Measurements from ENCODE around the gene NEURL1.
A peak's percentile ranks its signal among the peaks of the same experiment; 100 is the strongest.

Gene NEURL1

DNA sequence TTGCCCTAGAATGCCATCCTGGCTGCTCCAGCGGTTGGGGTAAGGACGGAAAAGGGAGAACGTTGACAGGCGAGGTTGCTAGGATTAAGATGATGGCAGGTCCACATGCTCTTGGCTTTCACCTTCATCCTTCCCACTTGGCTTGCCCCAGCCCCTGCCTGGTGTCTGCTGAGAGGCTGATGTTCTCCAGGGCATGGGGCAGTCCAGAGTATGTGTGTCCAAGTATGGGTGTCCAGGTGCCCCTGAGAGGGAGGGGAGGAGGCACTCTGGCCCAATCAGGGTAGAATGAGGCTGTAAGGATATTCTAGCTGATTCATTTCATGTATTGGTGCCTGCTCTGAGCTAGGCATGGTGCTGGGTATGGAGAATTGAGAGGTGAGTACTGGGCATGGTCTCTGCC lies 12.6 kb downstream of the NEURL1 start:
- peak; percentile 8 for DNase-seq (ENCODE audit: low spot score)
- TF ChIP-seq, protein P1, sequence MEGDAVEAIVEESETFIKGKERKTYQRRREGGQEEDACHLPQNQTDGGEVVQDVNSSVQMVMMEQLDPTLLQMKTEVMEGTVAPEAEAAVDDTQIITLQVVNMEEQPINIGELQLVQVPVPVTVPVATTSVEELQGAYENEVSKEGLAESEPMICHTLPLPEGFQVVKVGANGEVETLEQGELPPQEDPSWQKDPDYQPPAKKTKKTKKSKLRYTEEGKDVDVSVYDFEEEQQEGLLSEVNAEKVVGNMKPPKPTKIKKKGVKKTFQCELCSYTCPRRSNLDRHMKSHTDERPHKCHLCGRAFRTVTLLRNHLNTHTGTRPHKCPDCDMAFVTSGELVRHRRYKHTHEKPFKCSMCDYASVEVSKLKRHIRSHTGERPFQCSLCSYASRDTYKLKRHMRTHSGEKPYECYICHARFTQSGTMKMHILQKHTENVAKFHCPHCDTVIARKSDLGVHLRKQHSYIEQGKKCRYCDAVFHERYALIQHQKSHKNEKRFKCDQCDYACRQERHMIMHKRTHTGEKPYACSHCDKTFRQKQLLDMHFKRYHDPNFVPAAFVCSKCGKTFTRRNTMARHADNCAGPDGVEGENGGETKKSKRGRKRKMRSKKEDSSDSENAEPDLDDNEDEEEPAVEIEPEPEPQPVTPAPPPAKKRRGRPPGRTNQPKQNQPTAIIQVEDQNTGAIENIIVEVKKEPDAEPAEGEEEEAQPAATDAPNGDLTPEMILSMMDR (IDR thresholded peaks at IDR 0.05; ENCODE audit: borderline replicate concordance, control extremely low read depth, extremely low read depth, insufficient read depth, missing control alignments) = no peak
- in situ Hi-C loops (cut with MboI; ENCODE audit: low sequenced_read_pairs, unreplicated experiment) = no loop called here

DNA sequence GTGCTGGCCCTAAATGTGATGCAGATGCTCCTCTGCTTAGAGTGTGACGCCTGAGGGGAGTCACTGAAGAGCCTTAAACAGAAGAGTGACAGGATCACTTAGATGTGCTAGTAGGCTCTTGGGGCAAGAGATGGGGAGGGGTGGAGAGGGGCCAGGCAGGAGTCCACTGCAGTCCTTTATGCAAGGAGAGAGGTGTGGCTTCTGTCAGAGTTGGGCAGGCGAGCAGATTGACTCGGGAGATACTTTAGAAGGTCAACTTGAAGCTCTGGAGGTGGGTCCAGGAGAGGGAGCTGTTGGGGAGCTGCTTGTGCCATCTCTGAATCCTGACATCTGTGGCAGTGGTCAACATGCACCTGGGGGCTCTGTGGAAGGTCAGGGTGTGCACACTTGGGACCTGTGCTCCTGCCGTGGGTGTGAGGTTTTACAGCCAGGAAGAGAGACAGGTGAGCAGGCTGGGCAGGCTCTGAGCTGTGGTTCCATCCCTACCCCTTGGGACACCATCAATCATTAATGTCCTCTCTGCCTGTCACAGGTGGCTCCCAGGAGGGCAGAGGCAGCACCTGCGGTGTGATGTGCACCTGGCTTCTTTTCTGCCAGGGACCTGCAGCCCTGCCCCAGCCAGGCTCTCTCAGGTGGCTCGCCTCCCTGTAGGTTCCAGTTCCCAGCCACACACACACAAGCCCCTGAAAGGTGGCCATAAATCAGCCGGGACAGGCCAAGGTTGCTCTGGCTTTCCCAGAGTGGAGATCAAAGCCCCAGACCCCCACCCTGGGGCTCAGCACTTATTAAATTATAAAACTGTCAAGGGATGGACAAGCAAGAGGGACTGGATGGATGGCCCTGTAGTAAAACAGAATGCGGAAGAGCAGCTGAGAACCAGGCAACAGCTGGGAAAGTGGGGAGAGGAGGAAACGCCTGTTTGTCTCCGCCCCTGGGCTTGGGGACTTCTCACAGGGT lies 14.0 kb downstream of the NEURL1 start:
- in situ Hi-C loops (cut with MboI; ENCODE audit: low sequenced_read_pairs, unreplicated experiment) = no loop called here
- DNase-seq (ENCODE audit: low spot score) = peak; percentile 25
- TF ChIP-seq, protein P1 (IDR thresholded peaks at IDR 0.05; ENCODE audit: borderline replicate concordance, control extremely low read depth, extremely low read depth, insufficient read depth, missing control alignments) = no peak

DNA sequence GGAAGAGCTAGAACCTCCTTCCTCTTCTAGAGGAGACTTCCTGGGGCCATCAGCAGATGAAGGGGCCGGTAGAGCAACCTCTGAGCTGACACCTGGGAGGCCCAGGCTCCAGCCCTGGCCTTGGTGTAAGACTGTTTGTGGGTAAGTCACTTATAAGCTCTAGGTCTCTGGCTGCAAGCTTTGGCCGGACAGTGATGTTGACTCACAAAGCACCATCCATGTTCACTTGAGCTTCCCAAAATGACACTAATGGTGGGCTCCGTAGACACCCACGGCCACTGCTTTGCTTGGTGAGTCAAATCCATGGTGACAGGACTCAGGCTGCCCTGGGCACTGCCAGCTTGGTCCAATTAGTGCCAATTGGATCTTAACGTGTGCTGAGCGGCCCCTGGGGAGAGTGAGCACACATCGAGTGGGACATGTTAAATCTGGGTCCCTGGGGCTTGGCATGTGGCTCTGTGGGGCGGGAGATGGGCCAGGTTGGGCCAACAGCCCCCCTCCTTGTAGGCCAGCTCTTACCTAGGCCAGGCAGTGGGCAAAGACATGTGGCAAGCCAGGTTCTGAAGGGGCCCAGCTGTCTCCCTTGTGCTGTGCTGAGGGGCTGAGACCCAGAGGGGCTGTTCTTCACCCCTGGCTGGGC lies 16.7 kb downstream of the NEURL1 start:
- TF ChIP-seq, protein P1 (IDR thresholded peaks at IDR 0.05; ENCODE audit: borderline replicate concordance, control extremely low read depth, extremely low read depth, insufficient read depth, missing control alignments) = no peak
- DNase-seq (ENCODE audit: low spot score) = peak; percentile 4
- in situ Hi-C loops (cut with MboI; ENCODE audit: low sequenced_read_pairs, unreplicated experiment) = no loop called here

DNA sequence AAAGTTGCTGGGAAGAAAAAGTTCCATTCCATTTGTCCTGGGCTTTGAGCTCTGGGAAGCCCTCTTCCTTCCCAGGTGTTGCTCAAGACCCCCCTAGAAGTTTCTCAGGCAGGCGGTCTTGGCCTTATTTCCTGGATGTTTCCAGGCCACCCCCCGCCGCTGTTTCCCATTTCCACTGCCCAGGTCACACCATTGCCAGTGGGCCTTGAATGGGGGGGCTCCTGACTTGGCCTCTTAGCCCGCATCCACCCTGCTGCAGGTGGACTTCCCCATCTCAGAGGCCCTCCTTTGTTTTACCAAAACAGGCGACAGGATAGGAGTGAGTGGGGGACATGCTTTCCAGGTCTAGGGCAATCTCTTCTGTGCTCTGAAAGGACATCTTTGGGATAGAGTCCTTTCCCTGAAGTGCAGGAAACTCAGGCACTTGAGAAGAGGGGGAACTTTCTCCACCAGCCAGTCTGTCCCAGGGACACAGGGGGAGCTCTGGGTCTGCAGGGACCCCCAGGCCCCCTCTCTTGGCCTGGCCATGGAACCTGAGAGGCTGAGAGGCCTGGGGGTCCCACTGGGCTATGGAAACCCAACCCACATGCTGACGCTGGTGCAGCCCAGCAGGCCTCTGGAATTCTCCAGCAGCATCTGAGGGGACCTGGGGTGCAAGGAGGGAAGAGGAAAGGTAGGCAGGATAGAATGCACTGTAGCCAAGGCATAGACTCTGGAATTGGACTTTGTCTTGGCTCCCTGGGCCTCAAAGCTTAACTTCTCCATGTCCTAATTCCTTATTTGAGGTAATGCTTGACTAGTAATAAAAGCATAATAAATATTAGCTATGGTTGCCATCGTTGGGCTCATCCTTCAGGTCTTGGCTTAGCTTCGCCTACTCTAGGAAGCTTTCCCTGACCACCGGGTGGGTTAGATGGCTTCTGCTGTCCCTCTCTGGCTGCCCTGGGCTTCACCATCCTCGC lies 17.6 kb downstream of the NEURL1 start:
- in situ Hi-C loops (cut with MboI; ENCODE audit: low sequenced_read_pairs, unreplicated experiment) = no loop called here
- DNase-seq (ENCODE audit: low spot score) = peak; percentile 17
- TF ChIP-seq, protein P1 (IDR thresholded peaks at IDR 0.05; ENCODE audit: borderline replicate concordance, control extremely low read depth, extremely low read depth, insufficient read depth, missing control alignments) = no peak

DNA sequence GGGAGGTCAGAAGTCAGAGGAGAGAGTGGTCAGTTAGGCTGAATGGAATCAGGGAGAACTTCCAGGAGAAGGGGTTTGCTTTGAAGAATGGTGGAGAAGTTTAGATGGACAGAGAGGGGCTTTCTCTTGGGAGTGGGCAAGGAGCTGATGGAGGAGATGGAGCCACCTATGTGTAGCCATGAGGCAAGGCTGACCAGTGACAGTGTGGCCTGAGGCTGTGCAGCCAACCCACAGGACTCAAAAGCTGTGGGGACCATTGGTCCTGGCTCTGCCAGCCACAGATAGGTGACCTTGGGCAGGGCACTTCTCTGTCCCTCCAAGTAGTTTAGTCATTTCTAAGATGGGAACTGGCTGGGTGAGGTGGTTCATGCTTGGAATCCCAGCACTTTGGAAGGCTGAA lies 18.7 kb downstream of the NEURL1 start:
- no peak for DNase-seq (ENCODE audit: low spot score)
- in situ Hi-C loops (cut with MboI; ENCODE audit: low sequenced_read_pairs, unreplicated experiment) = no loop called here
- TF ChIP-seq, protein P1 (IDR thresholded peaks at IDR 0.05; ENCODE audit: borderline replicate concordance, control extremely low read depth, extremely low read depth, insufficient read depth, missing control alignments) = no peak
